ENCODE results near the gene DPYSL4. TPM values are rescaled to one million over a fixed set of nuclear protein-coding genes. Genes with fewer than 3 reads are reported as not detected.

Gene DPYSL4
- total RNA-seq, 3 donors from 2014 or later (not counting 1 experiment from before 2014, with no cell fraction given) = 0.40 to 1.3 (median 1.0) TPM

DNA sequence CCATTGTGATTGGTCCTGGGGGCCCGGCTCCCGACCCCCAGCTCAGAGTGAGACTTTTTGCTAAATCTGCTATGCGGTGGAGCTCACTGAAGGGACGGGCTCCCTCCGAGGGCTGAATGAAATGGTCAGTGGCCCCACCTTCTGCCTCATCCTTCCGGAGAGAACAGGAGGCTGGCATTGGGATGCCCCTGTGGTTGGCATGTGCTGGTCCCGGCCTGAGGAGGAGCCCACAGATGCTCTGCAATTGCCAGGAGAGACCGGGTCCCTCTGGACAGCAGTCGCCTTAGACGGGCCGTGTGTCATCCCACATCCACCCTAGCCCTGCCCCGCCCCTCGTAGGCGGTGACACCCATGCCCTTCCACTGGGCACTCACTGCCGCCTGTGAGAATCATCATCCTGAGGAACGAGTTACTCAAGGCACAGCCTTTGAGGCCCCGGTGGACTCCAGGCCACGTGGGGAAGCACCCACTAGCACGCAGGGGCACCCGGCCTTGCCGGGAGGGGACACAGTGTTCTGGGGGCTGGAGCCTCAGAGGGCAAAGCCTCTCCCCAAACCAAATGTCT lies 21.2 kb upstream of the DPYSL4 start:
- ATAC-seq (no peak), DNase-seq (no peak)
- intact Hi-C loops (cut with micrococcal nuclease) = loop anchor here (10.0 kb wide), 1 partner anchor 289 kb away; no protein-coding TSS in a partner anchor
- peaks cover 10 to 22% of the 10 kb centered on the region in 2 donors for H3K4me1 Mint-ChIP-seq
- no peaks in the 10 kb centered on the region for H3K36me3 Mint-ChIP-seq
- Histone ChIP-seq H3K4me1 (ENCODE audit: control insufficient read depth, insufficient read depth, low read length) (peaks cover 16% of the 10 kb centered on the region), H3K27ac (ENCODE audit: low read length) (no peak overlapping the region), H3K36me3 (ENCODE audit: control insufficient read depth, insufficient read depth, low read length) (no peaks in the 10 kb centered on the region), H3K9me3 (ENCODE audit: control insufficient read depth, insufficient read depth, low read length) (no peaks in the 10 kb centered on the region), H3K4me3 (ENCODE audit: low read length) (no peak overlapping the region), H3K27me3 (ENCODE audit: control insufficient read depth, insufficient read depth, low read length) (no peaks in the 10 kb centered on the region)
- H3K4me3 Mint-ChIP-seq = no peak overlapping the region
- TF ChIP-seq, protein P1, sequence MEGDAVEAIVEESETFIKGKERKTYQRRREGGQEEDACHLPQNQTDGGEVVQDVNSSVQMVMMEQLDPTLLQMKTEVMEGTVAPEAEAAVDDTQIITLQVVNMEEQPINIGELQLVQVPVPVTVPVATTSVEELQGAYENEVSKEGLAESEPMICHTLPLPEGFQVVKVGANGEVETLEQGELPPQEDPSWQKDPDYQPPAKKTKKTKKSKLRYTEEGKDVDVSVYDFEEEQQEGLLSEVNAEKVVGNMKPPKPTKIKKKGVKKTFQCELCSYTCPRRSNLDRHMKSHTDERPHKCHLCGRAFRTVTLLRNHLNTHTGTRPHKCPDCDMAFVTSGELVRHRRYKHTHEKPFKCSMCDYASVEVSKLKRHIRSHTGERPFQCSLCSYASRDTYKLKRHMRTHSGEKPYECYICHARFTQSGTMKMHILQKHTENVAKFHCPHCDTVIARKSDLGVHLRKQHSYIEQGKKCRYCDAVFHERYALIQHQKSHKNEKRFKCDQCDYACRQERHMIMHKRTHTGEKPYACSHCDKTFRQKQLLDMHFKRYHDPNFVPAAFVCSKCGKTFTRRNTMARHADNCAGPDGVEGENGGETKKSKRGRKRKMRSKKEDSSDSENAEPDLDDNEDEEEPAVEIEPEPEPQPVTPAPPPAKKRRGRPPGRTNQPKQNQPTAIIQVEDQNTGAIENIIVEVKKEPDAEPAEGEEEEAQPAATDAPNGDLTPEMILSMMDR (IDR thresholded peaks at IDR 0.05) = no peak
- no peak overlapping the region for H3K27ac Mint-ChIP-seq
- WGBS (ENCODE audit: insufficient coverage) = 85% methylated on average over 21 of the region's 21 CpGs
- H3K27me3 Mint-ChIP-seq (ENCODE audit: low read depth in 2 of 2) = peaks cover 0 to 8% of the 10 kb centered on the region in 2 donors
- H3K9me3 Mint-ChIP-seq = peaks cover 0 to 6% of the 10 kb centered on the region in 2 donors

DNA sequence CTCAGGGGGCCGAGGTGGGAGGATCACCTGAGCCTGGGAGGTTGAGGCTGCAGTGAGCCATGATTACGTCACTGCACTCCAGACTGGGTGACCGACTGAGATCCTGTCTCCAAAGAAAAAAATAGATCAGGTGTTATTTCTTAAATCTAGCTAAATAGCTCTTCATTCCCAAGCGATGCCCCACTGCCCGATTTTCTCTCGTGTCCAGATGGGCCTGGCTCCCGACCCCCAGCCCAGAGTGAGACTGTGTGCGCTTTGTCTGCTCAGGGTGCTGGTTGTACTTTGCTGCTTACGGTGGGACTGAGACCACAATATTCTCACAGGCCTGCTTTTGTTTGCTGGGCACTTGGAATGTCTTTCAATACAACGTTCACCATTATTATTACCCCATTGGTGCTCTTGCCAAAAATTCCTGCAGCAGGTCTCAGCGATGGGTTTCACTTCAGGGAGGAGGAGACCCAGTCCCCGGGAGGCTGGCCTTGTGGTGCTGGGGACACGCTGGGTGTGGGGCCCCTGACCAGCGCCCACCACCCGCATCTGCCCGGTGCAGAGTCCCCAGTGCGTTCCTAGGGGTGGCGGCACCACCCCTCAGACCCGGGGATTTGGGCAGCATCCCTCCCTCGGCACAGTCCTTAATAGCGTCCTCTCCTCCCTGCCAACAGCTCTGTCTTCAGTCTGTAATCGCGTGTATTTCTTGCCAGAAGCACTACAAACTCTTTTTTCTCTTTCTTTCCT lies 20.4 kb upstream of the DPYSL4 start:
- ATAC-seq = no peak
- Histone ChIP-seq H3K27me3 (ENCODE audit: control insufficient read depth, insufficient read depth, low read length) (no peaks in the 10 kb centered on the region), H3K4me1 (ENCODE audit: control insufficient read depth, insufficient read depth, low read length) (peaks cover 11% of the 10 kb centered on the region), H3K27ac (ENCODE audit: low read length) (no peak overlapping the region), H3K9me3 (ENCODE audit: control insufficient read depth, insufficient read depth, low read length) (no peaks in the 10 kb centered on the region), H3K36me3 (ENCODE audit: control insufficient read depth, insufficient read depth, low read length) (no peaks in the 10 kb centered on the region), H3K4me3 (ENCODE audit: low read length) (no peak overlapping the region)
- H3K4me3 Mint-ChIP-seq = no peak overlapping the region
- TF ChIP-seq, protein P1 (IDR thresholded peaks at IDR 0.05) = no peak
- no peaks in the 10 kb centered on the region for H3K36me3 Mint-ChIP-seq
- peaks cover 10 to 15% of the 10 kb centered on the region in 2 donors for H3K4me1 Mint-ChIP-seq
- intact Hi-C loops (cut with micrococcal nuclease) = loop anchor here (10.0 kb wide), 1 partner anchor 288 kb away; no protein-coding TSS in a partner anchor
- no peaks in the 10 kb centered on the region for H3K9me3 Mint-ChIP-seq
- peaks cover 0 to 8% of the 10 kb centered on the region in 2 donors for H3K27me3 Mint-ChIP-seq (ENCODE audit: low read depth in 2 of 2)
- 90% methylated on average over 23 of the region's 23 CpGs for WGBS (ENCODE audit: insufficient coverage)
- DNase-seq = no peak
- no peak overlapping the region for H3K27ac Mint-ChIP-seq

DNA sequence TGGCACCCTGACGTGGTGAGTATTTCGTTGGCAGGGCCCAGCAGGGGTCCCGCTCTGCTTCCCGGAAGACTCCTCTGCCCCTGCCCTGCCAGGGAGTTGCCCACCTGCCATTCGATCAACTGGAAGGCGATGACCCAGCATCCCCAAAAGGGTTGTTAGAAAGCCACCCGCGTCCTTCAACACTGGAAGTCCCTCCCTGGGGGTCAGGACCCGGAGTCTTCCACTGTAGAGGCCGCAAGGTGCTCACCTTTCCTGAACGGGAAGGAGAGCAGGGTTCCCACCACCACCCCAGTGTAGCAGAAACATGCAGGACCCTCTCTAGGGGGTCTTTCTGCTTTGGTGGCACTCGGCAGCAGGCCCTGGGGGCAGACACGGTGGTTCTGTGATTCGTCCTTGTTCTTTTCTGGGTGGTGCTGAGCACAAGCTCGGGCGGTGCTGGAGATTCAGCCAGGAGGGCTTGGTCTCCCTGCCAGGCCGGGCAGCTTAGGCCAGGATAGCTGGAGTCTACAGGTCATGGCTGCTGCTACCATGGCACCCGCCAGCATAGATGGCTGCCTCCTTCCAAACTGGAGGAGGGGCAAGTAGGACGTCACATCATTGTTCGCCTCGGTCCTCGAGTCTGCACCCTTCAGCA lies 19.6 kb upstream of the DPYSL4 start:
- Histone ChIP-seq H3K4me1 (ENCODE audit: control insufficient read depth, insufficient read depth, low read length) (peaks cover 3% of the 10 kb centered on the region), H3K4me3 (ENCODE audit: low read length) (no peak overlapping the region), H3K27ac (ENCODE audit: low read length) (no peak overlapping the region), H3K27me3 (ENCODE audit: control insufficient read depth, insufficient read depth, low read length) (no peaks in the 10 kb centered on the region), H3K9me3 (ENCODE audit: control insufficient read depth, insufficient read depth, low read length) (no peaks in the 10 kb centered on the region), H3K36me3 (ENCODE audit: control insufficient read depth, insufficient read depth, low read length) (no peaks in the 10 kb centered on the region)
- H3K36me3 Mint-ChIP-seq = no peaks in the 10 kb centered on the region
- ATAC-seq = no peak
- H3K4me1 Mint-ChIP-seq = peaks cover 4 to 9% of the 10 kb centered on the region in 2 donors
- no peak for DNase-seq
- no peak overlapping the region for H3K27ac Mint-ChIP-seq
- TF ChIP-seq, protein P1 (IDR thresholded peaks at IDR 0.05) = no peak
- peaks cover 0 to 8% of the 10 kb centered on the region in 2 donors for H3K27me3 Mint-ChIP-seq (ENCODE audit: low read depth in 2 of 2)
- H3K9me3 Mint-ChIP-seq = no peaks in the 10 kb centered on the region
- intact Hi-C loops (cut with micrococcal nuclease) = loop anchor here (10.0 kb wide), 1 partner anchor 288 kb away; no protein-coding TSS in a partner anchor
- no peak overlapping the region for H3K4me3 Mint-ChIP-seq
- WGBS (ENCODE audit: insufficient coverage) = 90% methylated on average over 22 of the region's 22 CpGs

All from natural killer cell (primary cell).